ENCODE measurements around the gene TMEM41A. TPM values are rescaled to one million over a fixed set of nuclear protein-coding genes. Genes with fewer than 3 reads are reported as not detected.

TMEM41A gene
- total RNA-seq, 2 experiments from 2014 or later: 13.1 to 14.6 TPM

- Mint-ChIP-seq H3K36me3 (ENCODE audit: low read depth) (no peaks in the 10 kb centered on the region), H3K4me1 (ENCODE audit: low read depth) (no peaks in the 10 kb centered on the region), H3K4me3 (no peak overlapping the region), H3K9me3 (no peaks in the 10 kb centered on the region), H3K27me3 (ENCODE audit: low read depth) (peaks cover 14% of the 10 kb centered on the region), H3K27ac (no peak overlapping the region)
- intact Hi-C loops (cut with micrococcal nuclease): no loop called here
- DNase-seq: no peak
- CTCF ChIA-PET: no interaction called here
Measured at GRCh38 chr3:185519021-185519420, 20.2 kb upstream of the TMEM41A start.

- Mint-ChIP-seq H3K4me1 (ENCODE audit: low read depth) (no peaks in the 10 kb centered on the region), H3K27me3 (ENCODE audit: low read depth) (peaks cover 16% of the 10 kb centered on the region), H3K9me3 (no peaks in the 10 kb centered on the region), H3K36me3 (ENCODE audit: low read depth) (no peaks in the 10 kb centered on the region), H3K27ac (no peak overlapping the region), H3K4me3 (no peak overlapping the region)
- CTCF ChIA-PET: no interaction called here
- no peak for DNase-seq
- intact Hi-C loops (cut with micrococcal nuclease): no loop called here
Measured at GRCh38 chr3:185517387-185518130, 18.7 kb upstream of the TMEM41A start.

- CTCF ChIA-PET: interaction anchor here (0.8 kb wide), 1 partner anchor 47 kb away, joined by 3 read pairs; no protein-coding TSS in a partner anchor
- Mint-ChIP-seq H3K4me1 (ENCODE audit: low read depth) (no peaks in the 10 kb centered on the region), H3K36me3 (ENCODE audit: low read depth) (no peaks in the 10 kb centered on the region), H3K27ac (no peak overlapping the region), H3K27me3 (ENCODE audit: low read depth) (peaks cover 3% of the 10 kb centered on the region), H3K9me3 (no peaks in the 10 kb centered on the region), H3K4me3 (no peak overlapping the region)
- intact Hi-C loops (cut with micrococcal nuclease): no loop called here
- DNase-seq: no peak
Measured at GRCh38 chr3:185511711-185512110, 12.9 kb upstream of the TMEM41A start.

- Mint-ChIP-seq H3K4me3 (no peak overlapping the region), H3K9me3 (no peaks in the 10 kb centered on the region), H3K36me3 (ENCODE audit: low read depth) (no peaks in the 10 kb centered on the region), H3K27me3 (ENCODE audit: low read depth) (peaks cover 2% of the 10 kb centered on the region), H3K4me1 (ENCODE audit: low read depth) (no peaks in the 10 kb centered on the region), H3K27ac (no peak overlapping the region)
- CTCF ChIA-PET: no interaction called here
- DNase-seq: no peak
- intact Hi-C loops (cut with micrococcal nuclease): no loop called here
Measured at GRCh38 chr3:185508335-185508991, 9.6 kb upstream of the TMEM41A start.

- DNase-seq: no peak
- Mint-ChIP-seq H3K27me3 (ENCODE audit: low read depth) (no peaks in the 10 kb centered on the region), H3K27ac (no peak overlapping the region), H3K4me1 (ENCODE audit: low read depth) (no peaks in the 10 kb centered on the region), H3K36me3 (ENCODE audit: low read depth) (no peaks in the 10 kb centered on the region), H3K4me3 (no peak overlapping the region), H3K9me3 (no peaks in the 10 kb centered on the region)
- CTCF ChIA-PET: no interaction called here
- intact Hi-C loops (cut with micrococcal nuclease): no loop called here
Measured at GRCh38 chr3:185507883-185508282, 9.0 kb upstream of the TMEM41A start.

- DNase-seq: no peak
- Mint-ChIP-seq H3K9me3 (no peaks in the 10 kb centered on the region), H3K27me3 (ENCODE audit: low read depth) (no peaks in the 10 kb centered on the region), H3K4me1 (ENCODE audit: low read depth) (no peaks in the 10 kb centered on the region), H3K27ac (no peak overlapping the region), H3K36me3 (ENCODE audit: low read depth) (no peaks in the 10 kb centered on the region), H3K4me3 (no peak overlapping the region)
- CTCF ChIA-PET: interaction anchor here (0.7 to 0.8 kb wide), 2 partner anchors 26 to 48 kb away, joined by 3 read pairs; no protein-coding TSS in a partner anchor
- intact Hi-C loops (cut with micrococcal nuclease): no loop called here
Measured at GRCh38 chr3:185504636-185505035, 5.8 kb upstream of the TMEM41A start.

GRCh38 chr3:185503521-185503920, 4.7 kb upstream of the TMEM41A start:
- no peak for DNase-seq
- no peaks in the 10 kb centered on the region for H3K9me3 Mint-ChIP-seq
- CTCF ChIA-PET: no interaction called here
- H3K27me3 Mint-ChIP-seq (ENCODE audit: low read depth): no peaks in the 10 kb centered on the region
- no peaks in the 10 kb centered on the region for H3K36me3 Mint-ChIP-seq (ENCODE audit: low read depth)
- intact Hi-C loops (cut with micrococcal nuclease): no loop called here
- H3K27ac Mint-ChIP-seq: no peak overlapping the region
- H3K4me3 Mint-ChIP-seq: no peak overlapping the region
- peaks cover 4% of the 10 kb centered on the region for H3K4me1 Mint-ChIP-seq (ENCODE audit: low read depth)

- Mint-ChIP-seq H3K27me3 (ENCODE audit: low read depth) (no peaks in the 10 kb centered on the region), H3K4me3 (no peak overlapping the region), H3K36me3 (ENCODE audit: low read depth) (peaks cover 1% of the 10 kb centered on the region), H3K4me1 (ENCODE audit: low read depth) (peaks cover 4% of the 10 kb centered on the region), H3K27ac (no peak overlapping the region), H3K9me3 (no peaks in the 10 kb centered on the region)
- CTCF ChIA-PET: no interaction called here
- intact Hi-C loops (cut with micrococcal nuclease): no loop called here
- DNase-seq: no peak
Measured at GRCh38 chr3:185502987-185503386, 4.2 kb upstream of the TMEM41A start.

- no peaks in the 10 kb centered on the region for H3K27me3 Mint-ChIP-seq (ENCODE audit: low read depth)
- CTCF ChIA-PET: no interaction called here
- no peaks in the 10 kb centered on the region for H3K4me1 Mint-ChIP-seq (ENCODE audit: low read depth)
- no peak overlapping the region for H3K4me3 Mint-ChIP-seq
- intact Hi-C loops (cut with micrococcal nuclease): no loop called here
- no peak overlapping the region for H3K27ac Mint-ChIP-seq
- peaks cover 35% of the 10 kb centered on the region for H3K36me3 Mint-ChIP-seq (ENCODE audit: low read depth)
- H3K9me3 Mint-ChIP-seq: no peaks in the 10 kb centered on the region
- no peak for DNase-seq
Measured at GRCh38 chr3:185490241-185490640, 8.6 kb downstream of the TMEM41A start.

- no peaks in the 10 kb centered on the region for H3K9me3 Mint-ChIP-seq
- no peak for DNase-seq
- CTCF ChIA-PET: no interaction called here
- intact Hi-C loops (cut with micrococcal nuclease): no loop called here
- no peaks in the 10 kb centered on the region for H3K4me1 Mint-ChIP-seq (ENCODE audit: low read depth)
- H3K36me3 Mint-ChIP-seq (ENCODE audit: low read depth): peaks cover 31% of the 10 kb centered on the region
- no peak overlapping the region for H3K4me3 Mint-ChIP-seq
- H3K27ac Mint-ChIP-seq: no peak overlapping the region
- H3K27me3 Mint-ChIP-seq (ENCODE audit: low read depth): no peaks in the 10 kb centered on the region
Measured at GRCh38 chr3:185489462-185489861, 9.4 kb downstream of the TMEM41A start.

- intact Hi-C loops (cut with micrococcal nuclease): no loop called here
- H3K27ac Mint-ChIP-seq: no peak overlapping the region
- no peak for DNase-seq
- peaks cover 2% of the 10 kb centered on the region for H3K4me1 Mint-ChIP-seq (ENCODE audit: low read depth)
- H3K9me3 Mint-ChIP-seq: no peaks in the 10 kb centered on the region
- H3K4me3 Mint-ChIP-seq: no peak overlapping the region
- peaks cover 26% of the 10 kb centered on the region for H3K36me3 Mint-ChIP-seq (ENCODE audit: low read depth)
- CTCF ChIA-PET: interaction anchor here (0.6 kb wide), 1 partner anchor 13 kb away, joined by 3 read pairs; no protein-coding TSS in a partner anchor
- H3K27me3 Mint-ChIP-seq (ENCODE audit: low read depth): no peaks in the 10 kb centered on the region
Measured at GRCh38 chr3:185488465-185488864, 10.4 kb downstream of the TMEM41A start.

GRCh38 chr3:185486394-185486793, 12.4 kb downstream of the TMEM41A start:
- no peaks in the 10 kb centered on the region for H3K9me3 Mint-ChIP-seq
- CTCF ChIA-PET: interaction anchor here (0.6 to 1.2 kb wide), 2 partner anchors 10 to 72 kb away, joined by 3 to 7 read pairs; no protein-coding TSS in a partner anchor

GRCh38 chr3:185484296-185484695, 14.5 kb downstream of the TMEM41A start:
- H3K36me3 Mint-ChIP-seq (ENCODE audit: low read depth): peaks cover 33% of the 10 kb centered on the region
- H3K9me3 Mint-ChIP-seq: no peaks in the 10 kb centered on the region

More at GRCh38 chr3:185486394-185486793, 12.4 kb downstream of the TMEM41A start:
- Mint-ChIP-seq H3K27me3 (ENCODE audit: low read depth) (no peaks in the 10 kb centered on the region), H3K27ac (no peak overlapping the region), H3K4me3 (no peak overlapping the region), H3K4me1 (ENCODE audit: low read depth) (peaks cover 8% of the 10 kb centered on the region), H3K36me3 (ENCODE audit: low read depth) (peaks cover 34% of the 10 kb centered on the region)
- intact Hi-C loops (cut with micrococcal nuclease): no loop called here
- no peak for DNase-seq

More at GRCh38 chr3:185484296-185484695, 14.5 kb downstream of the TMEM41A start:
- no peak for DNase-seq
- Mint-ChIP-seq H3K4me1 (ENCODE audit: low read depth) (peaks cover 8% of the 10 kb centered on the region), H3K27ac (no peak overlapping the region), H3K4me3 (no peak overlapping the region), H3K27me3 (ENCODE audit: low read depth) (no peaks in the 10 kb centered on the region)
- intact Hi-C loops (cut with micrococcal nuclease): no loop called here
- CTCF ChIA-PET: interaction anchor here (1.1 kb wide), 1 partner anchor 77 kb away, joined by 3 read pairs; no protein-coding TSS in a partner anchor
